ENCODE results near the gene VIL1. TPM values are rescaled to one million over a fixed set of nuclear protein-coding genes. Genes with fewer than 3 reads are reported as not detected.

VIL1 gene
- total and polyA plus RNA-seq, 2 of the 8 experiments (the other 6 are each of a cell fraction or from before 2014, with no cell fraction given), result 6.2 to 7.0 TPM

- POLR2A ChIA-PET (ENCODE audit: partially characterized antibody), result interaction anchor here (1.0 to 2.3 kb wide), 2 partner anchors 9 to 40 kb away, joined by 3 to 7 read pairs; partner anchors contain the start of gene VIL1
- Histone ChIP-seq H3K79me2 (ENCODE audit: control insufficient read depth in 1 of 2, insufficient read depth in 2 of 2, low read length in 2 of 2) (no peaks in the 10 kb centered on the region), H2BK20ac (ENCODE audit: low read length) (no peak overlapping the region), H3K36me3 (ENCODE audit: control insufficient read depth in 2 of 4, insufficient read depth in 4 of 4, low read length in 3 of 4) (no peaks in the 10 kb centered on the region), H3K9me3 (ENCODE audit: insufficient read depth in 2 of 2, low read depth in 1 of 2, low read length in 1 of 2) (no peaks in the 10 kb centered on the region), H3K4me3 (ENCODE audit: extremely low read depth in 1 of 4, insufficient read depth in 2 of 4, low read depth in 3 of 4, low read length in 4 of 4) (no peak overlapping the region), H4K91ac (replicated peaks; ENCODE audit: insufficient read length, low read length) (no peak overlapping the region), H2AK5ac (ENCODE audit: low read depth, low read length) (no peak overlapping the region), H2BK12ac (ENCODE audit: low read depth, low read length) (no peak overlapping the region), H3K4me2 (ENCODE audit: insufficient read depth in 1 of 2, low read depth in 2 of 2, low read length in 2 of 2) (no peak overlapping the region), H2BK15ac (ENCODE audit: low read length) (no peak overlapping the region), H3K23me2 (ENCODE audit: low read depth, low read length) (no peaks in the 10 kb centered on the region), H3K14ac (ENCODE audit: insufficient read length) (no peak overlapping the region), H4K8ac (ENCODE audit: extremely low read depth, insufficient read depth, low read length) (no peak overlapping the region), H3K4ac (replicated peaks; ENCODE audit: insufficient read length, low read depth, low read length) (no peak overlapping the region), H3K4me1 (replicated peaks in 1 of 4; ENCODE audit: control insufficient read depth in 3 of 4, insufficient read depth in 4 of 4, low read length in 3 of 4) (peaks cover 0 to 3% (median 0%) of the 10 kb centered on the region in 4 experiments; a peak in 1 of 7 replicates), H2BK5ac (ENCODE audit: low read depth, low read length) (no peak overlapping the region), H4K20me1 (replicated peaks in 1 of 2; ENCODE audit: control insufficient read depth in 1 of 2, insufficient read depth in 2 of 2, low read length in 2 of 2) (no peaks in the 10 kb centered on the region), H3K23ac (ENCODE audit: insufficient read length) (no peak overlapping the region), H3K9ac (replicated peaks in 1 of 4; ENCODE audit: extremely low read depth in 1 of 4, low read depth in 3 of 4, low read length in 3 of 4) (no peak overlapping the region), H3K18ac (ENCODE audit: extremely low read depth, low read length) (no peak overlapping the region), H3K56ac (replicated peaks; ENCODE audit: insufficient read length, low read depth, low read length) (no peak overlapping the region), H2BK120ac (replicated peaks; ENCODE audit: low read depth, low read length) (no peak overlapping the region), H3K27me3 (replicated peaks in 1 of 4; ENCODE audit: control insufficient read depth in 3 of 4, extremely low read depth in 1 of 4, insufficient read depth in 3 of 4, low read length in 3 of 4) (no peaks in the 10 kb centered on the region), H3K79me1 (ENCODE audit: low read depth, low read length) (no peaks in the 10 kb centered on the region; the same call in 1 of the 2 replicates), H2AFZ (ENCODE audit: low read length) (no peak overlapping the region), H4K5ac (ENCODE audit: insufficient read length, low read depth, low read length) (no peak overlapping the region), H3K27ac (ENCODE audit: low read depth, low read length) (no peak overlapping the region)
- WGBS, 2 experiments (ENCODE audit: extremely low coverage in 1 of 2, insufficient coverage in 1 of 2, insufficient read length in 1 of 2, insufficient replicate concordance in 2 of 2, low coverage in 1 of 2, low lambda C conversion rate in 2 of 2, missing lambda C conversion rate in 1 of 2), result 82% methylated on average over 11 of the region's 11 CpGs; no CpG with 5 or more reads in 1 of the 2 experiments
- CTCF ChIA-PET (ENCODE audit: partially characterized antibody), result interaction anchor here (0.8 to 1.1 kb wide), 3 partner anchors 9 to 38 kb away, joined by 3 to 4 read pairs (median 3); partner anchors contain the start of gene VIL1
- FAIRE-seq (no peak), DNase-seq (ENCODE audit: low read depth in 1 of 2, low spot score in 2 of 2) (no peak)
- no peak for TF ChIP-seq PHF8 (conservative IDR thresholded peaks at IDR 0.05; ENCODE audit: low read depth, low read length)
- TF ChIP-seq E2F6 (IDR thresholded peaks at IDR 0.05), result no peak
- TF ChIP-seq MAX (IDR thresholded peaks at IDR 0.05), result peak; percentile 76
- TF ChIP-seq GABPA (IDR thresholded peaks at IDR 0.05; ENCODE audit: borderline replicate concordance, insufficient read depth, low read length), result no peak
These were observed 8.8 kb downstream of the VIL1 start for GRCh38 chr2:218427741-218428140.
